Loucy (cell line): Measurements from ENCODE around the gene MLXIPL.
"Not testable (repeated sequence)": the region's sequence is repeated elsewhere in the genome, so short reads cannot be mapped to it uniquely, and the experiment has no call there.

Experiments used
- H2AFZ ChIP-seq: fragments of 200-600 bp; sonication (generic); 2 replicates; pipeline ENCODE4 v1.6.0; 2016; ENCODE audit warnings: antibody characterized with exemption, mild to moderate bottlenecking, low read length, moderate library complexity
- H3F3A ChIP-seq: fragments of 200-600 bp; 2 replicates; pipeline ENCODE4 v1.6.0; 2016; ENCODE audit warnings: antibody characterized with exemption, low read depth, mild to moderate bottlenecking
- H3K27me3 ChIP-seq: fragments of 200-600 bp; sonication (generic); 2 replicates; pipeline ENCODE4 v1.6.1; 2014; ENCODE audit warnings: low read length, mild to moderate bottlenecking; ENCODE audit not compliant: insufficient read depth, poor library complexity, severe bottlenecking
- H3K36me3 ChIP-seq: fragments of 200-600 bp; sonication (generic); 2 replicates; pipeline ENCODE4 v1.6.1; 2016; ENCODE audit warnings: low read length; ENCODE audit not compliant: insufficient read depth
- H3K4me1 ChIP-seq: fragments of 200-600 bp; sonication (generic); 2 replicates; pipeline ENCODE4 v1.5.1; 2014; ENCODE audit warnings: low read length, mild to moderate bottlenecking; ENCODE audit not compliant: insufficient read depth, poor library complexity, severe bottlenecking
- H3K4me2 ChIP-seq: fragments of 200-600 bp; sonication (generic); 2 replicates; pipeline ENCODE4 v1.6.0; 2014; ENCODE audit warnings: antibody characterized with exemption, low read length, low read depth, mild to moderate bottlenecking; ENCODE audit not compliant: poor library complexity, severe bottlenecking
- H3K4me3 ChIP-seq: fragments of 200-600 bp; sonication (generic); 2 replicates; pipeline ENCODE4 v1.5.1; 2014; ENCODE audit warnings: low read length, mild to moderate bottlenecking, mixed read lengths; ENCODE audit not compliant: poor library complexity, severe bottlenecking
- H3K79me2 ChIP-seq: fragments of 200-600 bp; sonication (generic); 2 replicates; pipeline ENCODE4 v1.6.1; 2014; ENCODE audit warnings: low read length; ENCODE audit not compliant: insufficient read depth
- H3K9ac ChIP-seq: fragments of 200-600 bp; sonication (generic); 2 replicates; pipeline ENCODE4 v1.6.0; 2014; ENCODE audit warnings: mild to moderate bottlenecking, low read depth, low read length, moderate library complexity; ENCODE audit not compliant: poor library complexity, severe bottlenecking
- H3K9me2 ChIP-seq: fragments of 200-600 bp; sonication (generic); replicated peaks from 2 replicates; pipeline ENCODE4 v1.6.1; 2016; ENCODE audit warnings: low read depth, low read length, mixed read lengths
- H3K9me3 ChIP-seq: fragments of 200-600 bp; sonication (generic); 2 replicates; pipeline ENCODE4 v1.6.1; 2014; ENCODE audit warnings: mild to moderate bottlenecking, antibody characterized with exemption, low read length, low read depth; ENCODE audit not compliant: insufficient read depth
- H4K20me1 ChIP-seq: fragments of 200-600 bp; sonication (generic); 2 replicates; pipeline ENCODE4 v1.6.0; 2014; ENCODE audit warnings: antibody characterized with exemption, low read length, mild to moderate bottlenecking; ENCODE audit not compliant: insufficient read depth, poor library complexity, severe bottlenecking
- EZH2phosphoT487 ChIP-seq: fragments of 200-600 bp; IDR thresholded peaks from 2 replicates; pipeline ENCODE4 v1.6.1; 2018; ENCODE audit warnings: antibody characterized with exemption, mild to moderate bottlenecking, moderate library complexity, borderline replicate concordance
- TF ChIP-seq, protein P1 (sequence below): fragments of 200-600 bp; sonication (generic); conservative IDR thresholded peaks from 2 replicates; pipeline ENCODE4 v1.5.1; 2014; ENCODE audit warnings: mild to moderate bottlenecking, antibody characterized with exemption, low read length

The MLXIPL gene

DNA sequence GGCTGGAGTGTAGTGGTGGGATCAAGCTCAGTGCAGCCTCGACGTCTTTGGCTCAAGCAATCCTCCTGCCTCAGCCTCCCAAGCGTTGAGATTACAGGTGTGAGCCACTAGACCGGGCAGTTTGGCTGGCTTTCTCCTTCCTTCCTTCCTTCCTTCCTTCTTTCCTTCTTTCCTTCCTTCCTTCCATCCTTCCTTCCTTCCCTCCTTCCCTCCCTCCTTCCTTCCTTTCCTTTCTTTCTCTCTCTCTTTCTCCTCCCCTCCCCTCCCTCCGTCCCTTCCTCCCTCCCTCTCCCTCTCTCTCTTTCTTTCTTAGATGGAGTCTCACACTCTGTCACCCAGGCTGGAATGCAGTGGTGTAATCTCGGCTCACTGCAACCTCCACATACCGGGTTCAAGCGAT, 35.7 kb upstream of the MLXIPL start:
- H3K9me3 ChIP-seq: no peaks in the 10 kb centered on the region; the same call in 1 of the 2 replicates
- H3K9me2 ChIP-seq: no peaks in the 10 kb centered on the region
- H3K4me2 ChIP-seq: no peak overlapping the region
- no peaks in the 10 kb centered on the region for H4K20me1 ChIP-seq
- H3K27me3 ChIP-seq: no peaks in the 10 kb centered on the region
- H3K79me2 ChIP-seq: no peaks in the 10 kb centered on the region
- no peaks in the 10 kb centered on the region for H3K4me1 ChIP-seq
- TF ChIP-seq, protein P1, sequence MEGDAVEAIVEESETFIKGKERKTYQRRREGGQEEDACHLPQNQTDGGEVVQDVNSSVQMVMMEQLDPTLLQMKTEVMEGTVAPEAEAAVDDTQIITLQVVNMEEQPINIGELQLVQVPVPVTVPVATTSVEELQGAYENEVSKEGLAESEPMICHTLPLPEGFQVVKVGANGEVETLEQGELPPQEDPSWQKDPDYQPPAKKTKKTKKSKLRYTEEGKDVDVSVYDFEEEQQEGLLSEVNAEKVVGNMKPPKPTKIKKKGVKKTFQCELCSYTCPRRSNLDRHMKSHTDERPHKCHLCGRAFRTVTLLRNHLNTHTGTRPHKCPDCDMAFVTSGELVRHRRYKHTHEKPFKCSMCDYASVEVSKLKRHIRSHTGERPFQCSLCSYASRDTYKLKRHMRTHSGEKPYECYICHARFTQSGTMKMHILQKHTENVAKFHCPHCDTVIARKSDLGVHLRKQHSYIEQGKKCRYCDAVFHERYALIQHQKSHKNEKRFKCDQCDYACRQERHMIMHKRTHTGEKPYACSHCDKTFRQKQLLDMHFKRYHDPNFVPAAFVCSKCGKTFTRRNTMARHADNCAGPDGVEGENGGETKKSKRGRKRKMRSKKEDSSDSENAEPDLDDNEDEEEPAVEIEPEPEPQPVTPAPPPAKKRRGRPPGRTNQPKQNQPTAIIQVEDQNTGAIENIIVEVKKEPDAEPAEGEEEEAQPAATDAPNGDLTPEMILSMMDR: no peak
- TF ChIP-seq EZH2phosphoT487: no peak
- H3K4me3 ChIP-seq: no peak overlapping the region
- no peaks in the 10 kb centered on the region for H3F3A ChIP-seq
- no peaks in the 10 kb centered on the region for H3K36me3 ChIP-seq
- no peak overlapping the region for H2AFZ ChIP-seq
- H3K9ac ChIP-seq: no peak overlapping the region

DNA sequence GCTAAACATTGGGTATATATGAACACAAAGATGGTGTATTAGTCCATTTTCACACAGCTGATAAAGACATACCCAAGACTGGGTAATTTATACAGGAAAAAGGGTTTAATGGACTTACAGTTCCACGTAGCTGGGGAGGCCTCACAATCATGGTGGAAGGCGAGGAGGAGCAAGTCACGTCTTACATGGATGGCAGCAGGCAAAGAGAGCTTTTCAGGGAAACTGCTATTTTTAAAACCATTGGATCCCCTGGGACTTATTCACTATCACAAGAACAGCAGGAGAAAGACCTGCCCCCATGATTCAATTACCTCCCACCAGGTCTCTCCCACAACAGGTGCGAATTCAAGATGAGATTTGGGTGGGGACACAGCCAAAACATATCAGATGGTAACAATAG, 31.0 kb upstream of the MLXIPL start:
- H2AFZ ChIP-seq, H3K9me2 ChIP-seq, H3K79me2 ChIP-seq, H3F3A ChIP-seq, H3K9ac ChIP-seq, H3K4me3 ChIP-seq, H3K9me3 ChIP-seq, H3K4me1 ChIP-seq, H3K27me3 ChIP-seq, H4K20me1 ChIP-seq, H3K36me3 ChIP-seq, H3K4me2 ChIP-seq: not testable (repeated sequence)

DNA sequence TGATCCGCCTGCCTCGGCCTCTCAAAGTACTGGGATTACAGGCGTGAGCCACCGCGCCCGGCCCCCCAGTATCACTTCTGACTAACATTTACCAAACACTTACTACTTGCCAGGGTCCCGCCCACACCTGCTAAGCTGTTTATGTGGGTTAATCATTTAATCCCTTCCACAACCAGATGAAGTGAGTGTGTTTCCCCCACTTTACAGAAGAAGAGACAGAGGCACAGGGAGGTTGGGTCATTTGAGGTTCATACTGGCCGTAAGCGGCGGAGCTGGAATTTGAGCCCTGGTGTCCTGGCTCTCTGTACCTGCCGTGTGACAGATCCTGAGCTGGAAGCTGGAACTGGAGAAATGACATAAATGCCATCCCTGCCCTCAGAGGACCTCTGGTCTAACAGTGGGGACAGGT, 28.2 kb upstream of the MLXIPL start:
- Histone ChIP-seq H3K9me2 (no peaks in the 10 kb centered on the region), H3K79me2 (no peaks in the 10 kb centered on the region), H3K36me3 (no peaks in the 10 kb centered on the region), H3K4me1 (peaks cover 5% of the 10 kb centered on the region), H3F3A (no peaks in the 10 kb centered on the region), H3K9ac (no peak overlapping the region), H3K27me3 (no peaks in the 10 kb centered on the region), H3K9me3 (no peaks in the 10 kb centered on the region), H3K4me3 (no peak overlapping the region), H2AFZ (no peak overlapping the region), H3K4me2 (no peak overlapping the region), H4K20me1 (no peaks in the 10 kb centered on the region)
- no peak for TF ChIP-seq EZH2phosphoT487
- TF ChIP-seq, protein P1: no peak

DNA sequence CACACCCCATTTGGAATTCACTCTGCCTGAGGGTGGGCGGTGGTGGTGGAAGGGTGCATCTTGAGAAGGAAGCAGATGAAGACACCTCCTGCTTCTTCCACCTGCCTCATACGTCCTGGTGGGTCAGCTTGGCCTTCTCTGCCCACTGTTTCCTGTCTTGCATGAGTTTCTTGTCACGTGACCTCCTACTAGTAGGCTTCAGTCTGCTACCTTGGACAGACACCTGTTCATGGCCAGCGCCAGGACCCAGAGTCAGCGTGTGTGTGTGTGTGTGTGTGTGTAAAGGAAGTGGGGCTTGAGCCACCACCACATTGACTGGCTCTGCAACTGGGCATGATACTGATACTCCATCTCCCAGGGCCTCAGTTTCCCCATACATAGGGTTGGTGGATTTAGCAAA, 26.2 kb upstream of the MLXIPL start:
- TF ChIP-seq EZH2phosphoT487: no peak
- TF ChIP-seq, protein P1: no peak
- Histone ChIP-seq H3K36me3 (no peaks in the 10 kb centered on the region), H4K20me1 (no peaks in the 10 kb centered on the region), H3F3A (no peaks in the 10 kb centered on the region), H3K79me2 (no peaks in the 10 kb centered on the region), H3K4me1 (peaks cover 5% of the 10 kb centered on the region), H3K9ac (no peak overlapping the region), H2AFZ (no peak overlapping the region), H3K4me2 (no peak overlapping the region), H3K9me3 (no peaks in the 10 kb centered on the region), H3K9me2 (no peaks in the 10 kb centered on the region), H3K27me3 (no peaks in the 10 kb centered on the region), H3K4me3 (no peak overlapping the region)
